Measurements from ENCODE around the gene CDH4.

CDH4 gene

DNA sequence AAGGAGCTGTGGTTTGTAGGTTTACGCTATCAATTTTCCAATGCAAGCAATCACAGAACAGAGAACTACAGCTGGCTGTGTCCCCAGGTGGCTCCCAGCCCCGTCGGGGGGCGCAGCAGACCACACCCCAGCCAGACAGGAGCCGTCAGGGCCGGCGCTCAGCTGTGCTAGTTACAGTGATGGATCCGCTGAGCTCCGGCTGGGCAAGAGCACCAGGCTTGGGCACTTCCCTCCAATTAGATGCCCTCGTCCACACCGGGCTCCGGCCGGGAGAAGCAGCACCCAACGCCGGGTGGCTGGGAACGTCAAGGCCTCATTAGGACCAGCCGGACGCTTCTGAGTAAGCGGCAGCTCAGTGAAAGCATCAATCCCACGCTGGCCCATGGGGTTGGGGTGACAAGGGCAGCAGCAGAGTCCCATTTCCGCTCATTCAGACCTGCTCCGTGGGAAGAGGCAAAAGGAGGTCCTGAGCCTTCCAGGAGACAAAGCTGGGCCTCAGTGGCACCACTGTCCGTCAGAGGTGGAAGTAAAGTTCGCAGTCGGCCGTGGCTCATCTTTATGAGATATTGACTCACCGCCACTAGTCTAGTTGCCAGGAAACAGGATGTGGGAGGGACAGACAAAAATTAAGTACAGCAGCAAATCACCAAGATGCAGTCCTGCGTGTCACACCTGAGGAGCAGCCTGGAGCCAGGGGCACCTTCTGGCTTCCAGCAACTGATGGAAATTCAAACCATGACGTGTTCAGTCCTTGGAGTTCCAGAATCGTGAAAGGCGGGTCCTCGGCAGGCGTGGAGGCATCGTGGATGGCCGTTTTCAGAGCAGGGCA is 649.5 kb downstream of the CDH4 start:
- H3K4me3 ChIP-seq, result no peak overlapping the region
- H3K27ac ChIP-seq, result no peak overlapping the region

DNA sequence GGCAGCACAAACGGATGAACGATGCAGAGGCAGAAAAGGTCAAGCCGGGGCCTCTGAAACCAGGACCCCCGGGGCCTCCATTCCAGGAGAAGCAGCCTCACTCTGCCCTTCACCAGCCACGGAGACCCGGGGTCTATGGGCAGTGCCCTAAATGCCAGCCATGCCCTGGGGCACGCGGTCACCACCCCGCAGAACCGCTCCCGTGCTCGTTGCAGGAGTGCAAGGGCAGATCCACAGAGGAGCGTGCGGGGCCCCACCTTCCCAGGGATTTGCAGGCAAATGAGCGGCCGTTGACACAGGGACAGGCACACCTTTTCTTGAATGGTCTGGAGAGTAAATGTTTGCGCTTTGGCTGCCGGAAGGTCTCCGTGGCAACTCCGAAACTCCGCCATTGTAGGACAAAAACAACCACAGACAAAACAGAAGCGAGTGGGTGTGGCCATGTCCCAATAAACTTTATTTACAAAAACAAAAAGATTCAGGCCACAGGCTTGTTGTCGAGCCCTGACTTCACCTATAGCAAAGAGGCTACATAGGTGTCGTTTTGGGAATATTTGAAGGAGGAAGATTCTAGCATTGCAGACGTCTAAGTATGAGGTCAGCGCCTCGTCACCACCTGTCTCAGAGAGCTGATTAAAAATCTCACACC is 650.3 kb downstream of the CDH4 start:
- H3K4me3 ChIP-seq, result no peak overlapping the region

DNA sequence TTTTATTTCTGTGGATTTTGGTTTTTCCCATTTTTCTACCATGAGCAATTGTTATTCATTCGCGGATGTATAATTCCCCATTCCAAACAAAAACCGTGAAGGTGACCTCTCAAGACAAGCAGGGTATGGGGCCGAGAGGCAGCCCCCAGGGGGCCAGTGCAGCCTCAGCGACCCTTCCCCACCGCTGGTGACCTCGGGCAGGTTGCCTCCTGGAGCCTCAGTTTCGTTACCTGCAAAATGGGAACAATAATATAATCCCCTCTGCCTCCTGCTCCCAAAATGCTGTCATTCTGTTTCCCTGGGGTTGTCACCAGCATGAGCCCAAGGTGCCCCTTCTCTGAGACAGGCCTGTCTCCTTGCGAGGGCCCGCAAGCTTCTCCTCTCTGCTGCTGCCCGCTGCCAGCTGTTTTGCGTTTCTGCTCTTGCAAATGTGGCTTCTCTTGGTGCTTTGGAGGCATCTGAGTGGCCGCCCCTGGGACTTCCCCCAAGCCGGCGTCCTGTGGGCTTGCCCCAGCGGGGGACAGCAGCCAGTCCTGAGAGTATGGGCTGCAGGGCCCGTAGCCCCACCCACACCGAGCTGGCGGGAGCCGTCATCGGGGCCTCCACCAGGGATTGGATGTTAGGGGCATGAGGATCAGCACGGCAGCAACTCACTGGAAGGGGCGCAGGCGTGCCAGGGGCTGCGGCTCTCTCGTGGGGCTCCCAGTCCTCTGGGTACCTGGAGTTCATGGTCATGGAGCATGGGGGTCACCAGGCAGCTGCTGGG is 651.7 kb downstream of the CDH4 start:
- Histone ChIP-seq H3K4me3 (no peak overlapping the region), H3K27ac (no peak overlapping the region)

More for the DNA sequence above, 650.3 kb downstream of the CDH4 start:
- H3K27ac ChIP-seq, result no peak overlapping the region

DNA sequence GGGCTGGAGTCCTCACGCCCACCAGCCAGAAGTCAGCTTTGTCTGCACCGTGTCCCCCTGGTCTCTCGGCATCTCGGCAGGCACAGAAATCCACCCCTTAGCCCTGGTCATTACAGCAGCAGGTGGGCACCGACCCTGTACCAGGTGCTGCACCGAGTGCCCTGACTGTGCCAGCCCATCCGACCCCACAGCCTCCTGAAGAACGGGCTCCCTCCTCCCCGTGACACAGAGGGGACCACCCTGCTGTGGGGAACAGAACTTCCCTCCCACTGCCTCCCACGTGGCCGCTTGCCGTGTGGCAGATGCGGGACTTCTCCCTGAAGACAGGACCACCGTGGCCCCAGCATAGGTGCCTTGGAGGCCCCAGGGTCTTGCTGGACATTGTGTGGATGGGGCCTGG is 652.4 kb downstream of the CDH4 start:
- Histone ChIP-seq H3K27ac (no peak overlapping the region), H3K4me3 (no peak overlapping the region)

DNA sequence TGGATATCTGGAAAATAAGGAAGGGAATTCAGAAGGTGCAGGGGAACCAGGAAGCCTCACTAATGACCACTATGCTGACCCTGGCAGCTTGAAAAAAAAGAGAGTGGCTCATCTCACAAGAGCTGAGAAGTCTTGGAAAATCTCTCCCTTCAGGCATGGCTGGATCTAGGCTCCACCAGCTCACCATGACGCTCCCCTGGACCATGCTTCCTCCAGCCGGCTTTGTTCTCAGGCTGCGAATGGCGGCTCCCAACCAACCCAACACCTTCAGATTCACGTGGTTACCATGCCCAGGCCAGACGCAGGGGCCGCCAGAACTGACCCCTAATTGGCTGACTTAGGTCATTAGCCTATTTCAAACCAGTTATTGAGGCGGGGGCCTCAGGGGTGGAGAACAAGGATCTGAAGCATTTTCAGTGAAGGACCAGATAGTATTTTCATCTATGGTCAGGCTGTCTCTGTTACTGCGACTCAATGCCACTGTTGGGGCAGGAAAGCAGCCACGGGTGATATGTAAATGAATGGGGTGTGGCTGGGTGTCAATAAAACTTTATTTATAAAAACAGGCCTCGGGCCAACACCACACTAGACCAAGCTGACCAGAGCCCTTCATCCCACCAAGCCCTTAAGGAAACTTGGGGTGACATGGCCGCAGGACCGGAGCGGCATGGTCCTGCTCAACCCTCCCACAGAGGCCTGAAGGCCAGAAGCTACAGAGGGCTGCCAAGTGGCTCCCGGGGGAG is 653.9 kb downstream of the CDH4 start:
- no peak overlapping the region for H3K27ac ChIP-seq
- no peak overlapping the region for H3K4me3 ChIP-seq

DNA sequence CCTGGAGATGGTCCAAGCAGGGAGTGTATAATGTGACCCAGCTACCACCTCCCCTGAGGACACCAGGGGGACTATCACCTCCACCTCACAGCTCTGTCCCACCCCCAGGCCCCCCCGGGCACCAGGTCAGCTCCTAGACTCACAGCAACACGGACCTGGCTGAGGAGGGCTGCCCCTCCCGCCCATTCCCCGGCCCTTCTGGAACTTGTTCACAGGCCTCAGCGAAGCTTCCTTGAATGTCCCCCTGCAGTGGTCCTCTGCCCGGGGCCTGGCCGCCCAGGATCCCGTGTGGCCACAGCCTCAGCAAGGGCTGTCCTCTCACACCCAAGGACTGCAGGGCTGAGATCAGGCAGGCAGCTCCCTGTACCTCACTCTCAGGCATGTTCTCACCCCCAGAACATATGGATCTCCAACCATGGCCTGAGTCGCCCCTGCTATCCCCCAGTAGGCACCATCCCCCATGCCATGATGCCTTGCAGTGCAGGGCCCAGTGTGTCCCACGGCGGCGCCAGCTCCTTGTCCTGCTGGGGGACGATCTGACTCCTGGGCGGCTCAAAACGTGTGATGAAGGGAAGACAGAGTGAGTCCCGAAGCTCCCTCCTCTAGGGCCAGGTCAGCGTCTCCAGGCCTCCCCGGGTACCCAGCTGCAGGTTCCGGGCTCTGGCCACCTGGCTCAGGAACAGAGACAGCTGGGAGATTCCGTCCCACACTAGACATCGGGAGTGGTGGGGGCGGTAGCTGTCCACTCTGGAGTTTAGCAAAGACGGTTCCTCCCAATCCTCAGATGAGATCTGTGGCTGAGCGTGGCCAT is 655.2 kb downstream of the CDH4 start:
- no peak overlapping the region for H3K27ac ChIP-seq

DNA sequence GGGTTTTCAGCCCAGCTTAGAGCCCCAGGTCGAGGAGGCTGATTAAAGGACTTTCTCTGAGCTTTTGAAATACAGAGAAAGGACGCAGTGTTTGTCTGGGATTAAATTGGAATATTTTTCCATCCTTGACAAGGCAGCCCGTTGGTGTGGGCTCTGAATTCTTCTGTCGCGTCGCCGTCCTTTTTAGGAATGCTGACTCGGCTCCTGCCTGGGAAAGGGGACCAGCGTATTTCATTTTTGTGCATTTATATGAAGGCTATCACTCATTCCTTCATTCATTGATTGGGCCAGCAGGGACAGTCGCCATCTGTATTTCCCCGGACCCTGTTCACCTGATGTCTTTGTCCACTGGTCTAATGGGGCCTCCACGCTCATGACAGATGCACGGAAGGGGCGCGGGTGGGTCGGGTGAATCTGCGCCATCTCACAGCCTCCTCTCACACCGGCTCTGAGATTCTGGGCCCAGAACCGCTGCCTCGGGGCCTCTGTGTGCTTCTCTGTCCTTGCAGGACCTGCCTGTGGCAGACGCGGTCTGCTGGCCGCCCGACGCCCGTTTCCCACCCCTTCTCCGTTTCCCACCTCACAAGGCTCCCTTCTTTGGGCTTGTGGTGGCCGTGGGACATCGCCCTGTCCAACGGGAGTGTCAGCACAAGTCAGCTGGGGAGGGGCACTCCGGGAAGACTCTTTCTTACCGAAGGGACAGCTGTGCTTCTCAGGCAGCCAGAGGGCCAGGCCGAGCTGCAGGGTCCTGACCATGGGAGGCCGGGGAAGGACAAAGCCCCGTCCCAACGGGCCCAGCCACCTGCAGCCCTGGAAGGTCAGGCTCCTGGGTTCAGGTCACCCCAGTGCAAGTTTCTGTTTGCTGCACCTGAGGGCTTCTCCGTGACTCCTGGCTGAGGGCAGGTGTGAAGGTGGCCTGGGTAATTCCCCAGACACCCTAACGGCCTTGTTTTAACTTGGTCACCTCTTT is 656.3 kb downstream of the CDH4 start:
- H3K4me3 ChIP-seq, result no peak overlapping the region
- H3K27ac ChIP-seq, result no peak overlapping the region

More for the DNA sequence above, 655.2 kb downstream of the CDH4 start:
- H3K4me3 ChIP-seq, result no peak overlapping the region

DNA sequence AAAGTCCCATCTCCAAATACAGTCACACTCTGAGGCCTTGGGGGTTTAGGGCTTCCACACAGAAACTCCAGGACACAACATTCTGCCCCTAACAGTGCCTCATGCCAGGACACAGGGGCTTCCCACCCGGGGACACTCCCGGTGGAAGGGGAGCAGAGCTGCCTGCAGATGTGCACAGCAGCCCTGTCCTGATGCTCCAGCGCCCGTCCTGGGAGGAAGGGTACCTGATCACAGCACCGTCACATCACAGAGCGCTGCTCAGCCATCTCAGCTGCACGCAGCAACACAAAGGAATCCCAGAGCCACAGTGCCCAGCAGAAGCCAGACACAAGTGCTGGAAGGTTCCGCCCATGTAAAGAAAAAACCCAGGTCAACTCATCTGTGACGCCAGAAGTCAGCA is 657.0 kb downstream of the CDH4 start:
- no peak overlapping the region for H3K4me3 ChIP-seq
- no peak overlapping the region for H3K27ac ChIP-seq

DNA sequence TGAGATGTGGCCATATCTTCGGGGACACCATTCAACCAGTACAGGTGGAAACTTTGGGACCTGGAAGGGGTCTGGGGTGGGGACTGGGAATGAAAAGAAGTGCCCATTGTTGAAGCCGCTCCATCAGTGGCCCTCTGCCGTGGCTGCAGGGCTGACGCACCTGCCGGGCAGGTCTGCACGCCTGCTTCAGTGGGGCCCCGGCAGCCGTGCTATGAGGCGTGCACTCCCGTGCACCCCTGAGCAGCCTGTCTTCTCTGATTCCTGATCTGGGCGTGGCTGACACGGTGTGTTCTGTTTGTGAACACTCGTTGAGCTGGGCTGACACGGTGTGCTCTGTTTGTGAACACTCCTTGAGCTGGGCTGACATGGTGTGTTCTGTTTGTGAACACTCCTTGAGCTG is 657.8 kb downstream of the CDH4 start:
- H3K27ac ChIP-seq, result no peak overlapping the region

DNA sequence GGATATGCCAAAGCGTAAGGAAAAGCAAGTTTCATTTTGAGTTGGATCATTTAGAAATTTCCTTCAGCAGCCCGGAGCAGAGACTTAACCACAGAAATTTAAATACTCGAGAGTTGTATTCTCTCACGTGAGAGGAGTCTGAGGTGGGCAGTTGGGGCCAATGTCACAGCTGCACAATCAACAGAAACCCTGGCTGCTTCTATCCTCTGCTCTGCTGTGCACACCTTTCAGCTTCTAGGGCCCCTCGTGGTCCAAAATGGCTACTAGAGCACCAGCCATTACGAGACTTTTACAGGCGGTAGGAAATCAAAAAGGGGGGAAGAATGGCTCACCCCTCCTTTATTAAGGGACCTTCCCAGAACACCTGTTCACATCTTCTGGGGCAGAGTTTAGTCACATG is 659.8 kb downstream of the CDH4 start:
- H3K27ac ChIP-seq, result no peak overlapping the region
- no peak overlapping the region for H3K4me3 ChIP-seq

More for the DNA sequence above, 657.8 kb downstream of the CDH4 start:
- no peak overlapping the region for H3K4me3 ChIP-seq

DNA sequence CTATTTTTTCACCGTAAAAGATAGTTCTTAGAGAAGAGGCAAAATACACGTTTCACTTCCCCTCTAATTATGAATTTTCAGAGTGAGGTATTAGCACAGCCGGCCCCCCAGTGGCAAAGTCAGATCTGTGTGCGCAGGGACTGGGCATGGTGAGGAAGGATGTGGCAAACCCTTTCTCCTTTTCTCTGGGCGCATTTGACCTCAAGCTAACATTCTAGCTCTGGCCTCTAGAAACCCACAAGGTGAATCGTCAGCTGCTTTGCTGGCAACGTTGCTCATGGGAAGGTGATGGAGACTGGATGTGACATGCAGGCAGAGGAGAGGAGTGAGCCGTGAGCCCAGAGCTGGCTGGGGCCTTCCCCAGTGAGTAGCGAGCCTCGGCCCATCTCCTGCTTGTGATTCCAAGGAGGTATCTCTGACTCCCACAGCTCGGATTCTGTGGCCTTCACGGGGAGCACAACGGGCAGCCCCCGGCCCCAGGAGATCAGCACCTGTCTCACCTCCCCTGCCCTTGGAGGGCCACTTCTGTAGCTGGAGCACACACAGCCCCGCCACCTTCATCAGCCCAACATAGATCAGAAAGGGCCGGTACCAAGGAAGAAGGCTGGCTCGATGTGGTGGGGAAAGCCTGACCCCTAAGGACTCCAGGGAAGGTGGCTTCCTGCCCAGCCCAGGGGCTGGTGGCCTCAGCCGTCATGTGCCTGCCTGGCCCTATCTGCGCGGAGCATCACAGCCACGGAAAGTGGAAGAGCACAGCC is 660.8 kb downstream of the CDH4 start:
- Histone ChIP-seq H3K4me3 (no peak overlapping the region), H3K27ac (no peak overlapping the region)

DNA sequence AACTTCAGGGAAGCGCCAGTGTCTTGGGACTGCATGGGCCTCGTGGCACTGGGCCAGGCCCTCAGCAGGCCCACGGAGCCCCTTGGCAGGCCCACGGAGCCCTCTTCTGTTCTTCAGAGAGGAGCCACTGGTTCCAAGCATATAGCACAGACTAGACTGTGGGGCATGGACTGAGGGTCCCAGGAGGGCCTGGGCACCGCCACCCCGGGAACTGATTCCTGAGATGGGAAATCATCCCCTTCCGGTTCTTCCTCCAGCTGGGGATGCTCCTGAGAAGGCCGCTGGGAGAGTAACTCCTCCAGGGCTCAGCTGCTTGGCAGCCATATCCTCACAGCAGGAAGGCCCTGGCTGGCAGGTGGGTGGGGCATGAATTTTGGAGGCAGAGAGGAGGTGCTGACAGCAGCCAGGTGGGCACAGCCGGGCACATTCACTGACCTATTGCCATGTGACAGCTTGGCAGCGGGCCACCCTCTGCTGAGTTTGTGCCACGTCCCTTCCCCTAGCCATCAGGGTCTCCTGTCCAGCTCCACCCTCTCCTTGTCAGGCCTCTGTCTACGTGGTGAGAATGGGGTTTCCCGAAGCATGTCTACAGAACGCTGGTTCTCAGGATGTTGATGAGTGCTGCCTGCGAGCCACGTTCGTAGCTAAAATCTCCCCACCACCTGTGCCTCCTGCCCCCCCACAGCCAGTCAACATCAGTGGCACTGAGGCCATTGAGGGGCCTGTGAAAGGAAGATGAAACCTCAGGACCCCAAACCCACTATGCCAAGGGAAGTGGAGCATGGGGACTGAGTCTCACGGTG is 661.6 kb downstream of the CDH4 start:
- H3K4me3 ChIP-seq, result no peak overlapping the region
- H3K27ac ChIP-seq, result no peak overlapping the region

DNA sequence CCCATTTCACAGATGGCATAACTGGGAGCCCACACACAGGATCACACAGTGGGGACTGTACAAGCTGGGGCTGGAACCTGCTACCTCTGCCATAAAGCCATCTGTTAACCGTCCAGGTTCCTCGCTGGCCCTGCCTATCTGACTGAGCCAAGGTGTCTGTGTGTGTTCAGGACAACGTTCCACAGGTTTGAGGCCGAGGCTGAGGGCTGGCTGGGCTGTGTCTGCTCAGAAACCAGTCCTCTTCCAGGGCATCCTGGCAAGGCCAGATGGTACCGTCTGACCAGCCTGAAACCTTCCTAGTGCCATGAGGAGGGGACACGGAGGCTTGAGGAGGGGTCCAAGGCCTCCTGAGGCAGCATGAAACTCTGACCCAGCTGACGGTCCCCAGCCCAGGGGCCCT is 663.0 kb downstream of the CDH4 start:
- Histone ChIP-seq H3K4me3 (no peak overlapping the region), H3K27ac (no peak overlapping the region)

DNA sequence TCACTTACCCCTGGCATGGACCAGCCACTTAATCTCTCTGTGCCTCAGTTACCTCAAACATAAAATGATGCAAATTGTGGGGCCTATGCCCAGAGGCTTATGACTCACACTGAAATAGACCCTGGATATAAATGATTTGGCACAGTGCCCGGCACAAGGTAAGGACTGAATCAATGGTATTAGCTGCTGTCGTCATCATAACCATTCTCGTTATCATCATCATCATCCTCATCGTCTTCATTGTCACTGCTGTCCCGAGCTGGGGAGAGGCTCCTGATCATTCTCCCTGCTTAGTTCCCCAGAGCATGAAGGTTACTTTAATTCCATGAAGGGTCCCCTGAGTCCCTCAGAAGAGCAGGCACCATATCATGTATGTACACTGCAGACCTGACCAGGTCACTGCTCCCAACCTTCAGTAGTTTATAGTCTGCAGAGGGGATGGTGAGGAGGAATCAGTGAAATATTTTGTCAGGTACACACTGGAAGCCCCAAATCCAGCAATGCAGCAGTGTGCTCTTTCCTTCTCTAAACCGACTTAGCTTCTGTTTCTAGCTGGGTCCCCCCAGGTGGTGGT is 664.3 kb downstream of the CDH4 start:
- Histone ChIP-seq H3K4me3 (no peak overlapping the region), H3K27ac (no peak overlapping the region)

DNA sequence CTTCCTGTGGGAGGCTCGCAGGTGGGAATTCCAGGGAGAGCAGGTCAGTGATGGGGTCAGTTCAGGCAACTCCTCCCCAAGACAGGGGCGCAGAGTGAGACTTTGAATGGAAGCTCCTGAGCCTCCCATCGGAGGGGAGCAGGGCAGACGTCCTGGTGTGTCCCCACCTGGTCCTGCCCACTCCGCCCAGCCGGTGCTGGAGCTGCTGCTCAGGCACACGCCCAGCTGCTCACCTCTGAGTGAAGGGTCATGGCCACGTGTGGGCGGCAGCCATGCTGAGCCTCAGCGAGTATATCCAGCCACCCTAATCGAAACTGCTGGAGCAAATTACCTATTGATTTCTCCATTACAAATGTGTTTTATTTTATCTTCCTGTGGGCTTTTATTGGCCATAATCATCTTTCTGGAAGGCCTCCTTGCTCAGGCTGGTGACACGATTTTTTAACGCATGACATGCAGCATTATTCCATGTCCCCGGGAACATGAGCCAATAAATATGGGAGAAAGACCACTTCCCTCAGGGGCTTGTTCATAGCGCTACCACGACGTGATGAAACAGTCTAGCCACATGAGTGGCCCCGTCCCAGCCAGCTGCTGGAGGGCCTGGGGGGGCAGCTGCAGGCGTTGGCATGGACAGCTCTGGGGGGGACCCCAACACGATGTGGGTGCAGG is 665.5 kb downstream of the CDH4 start:
- Histone ChIP-seq H3K4me3 (no peak overlapping the region), H3K27ac (no peak overlapping the region)

DNA sequence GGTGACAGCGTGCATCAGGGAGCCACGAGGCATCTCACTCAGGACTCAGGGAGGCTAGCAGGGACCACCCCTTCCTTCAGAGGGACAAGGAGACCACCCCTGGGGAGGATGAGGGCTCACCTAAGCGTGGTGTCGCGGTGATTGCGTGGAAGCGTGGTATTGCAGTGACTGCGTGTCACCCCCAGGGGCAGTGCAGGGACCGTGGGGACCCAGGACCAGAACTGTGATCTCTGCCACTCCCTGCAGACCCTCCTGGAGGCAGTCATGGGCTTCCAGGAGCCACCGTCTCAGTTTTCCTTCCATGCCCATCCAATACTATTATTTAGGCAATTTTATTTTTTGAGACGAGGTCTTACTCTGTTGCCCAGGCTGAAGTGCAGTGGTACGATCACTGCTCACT is 666.5 kb downstream of the CDH4 start:
- no peak overlapping the region for H3K4me3 ChIP-seq
- no peak overlapping the region for H3K27ac ChIP-seq
